H9 (cell line): ENCODE data around the gene KIRREL3. TPM values are rescaled to one million over a fixed set of nuclear protein-coding genes. Genes with fewer than 3 reads are reported as not detected.
A peak's percentile ranks its signal among the peaks of the same experiment; 100 is the strongest.

Experiments used
- DNase-seq: peaks from one replicate; pipeline ENCODE4 v3.0.0-alpha.2; 2017
- H2AFZ ChIP-seq: one replicate; pipeline ENCODE4 v1.6.1; 2013; ENCODE audit warnings: mild to moderate bottlenecking, low read length, control low read depth, moderate library complexity
- H2AK5ac ChIP-seq: 2 replicates; pipeline ENCODE4 v1.6.1; 2013; ENCODE audit warnings: low read length, control low read depth, mixed read lengths; ENCODE audit not compliant: insufficient read length
- H2BK120ac ChIP-seq: one replicate; pipeline ENCODE4 v1.6.1; 2013; ENCODE audit warnings: low read depth, mild to moderate bottlenecking, low read length, control low read depth, inconsistent platforms; ENCODE audit not compliant: poor library complexity, severe bottlenecking
- H2BK12ac ChIP-seq: 2 replicates; pipeline ENCODE4 v1.6.1; 2013; ENCODE audit warnings: low read length, control low read depth, mixed read lengths, low read depth; ENCODE audit not compliant: insufficient read length
- H2BK15ac ChIP-seq: 2 replicates; pipeline ENCODE4 v1.6.1; 2013; ENCODE audit warnings: low read depth, low read length, control low read depth
- H2BK20ac ChIP-seq: one replicate; pipeline ENCODE4 v1.6.1; 2013; ENCODE audit warnings: low read depth, mild to moderate bottlenecking, low read length, control low read depth, inconsistent platforms; ENCODE audit not compliant: poor library complexity, severe bottlenecking
- H2BK5ac ChIP-seq: 2 replicates; pipeline ENCODE4 v1.6.1; 2013; ENCODE audit warnings: low read length, control low read depth, mixed read lengths; ENCODE audit not compliant: insufficient read length
- H3K14ac ChIP-seq: 2 replicates; pipeline ENCODE4 v1.6.1; 2013; ENCODE audit warnings: low read length, control low read depth; ENCODE audit not compliant: insufficient read depth
- H3K18ac ChIP-seq: 2 replicates; pipeline ENCODE4 v1.6.1; 2013; ENCODE audit warnings: low read depth, mild to moderate bottlenecking, mixed read lengths, low read length, control low read depth; ENCODE audit not compliant: insufficient read length
- H3K23ac ChIP-seq: 2 replicates; pipeline ENCODE4 v1.6.1; 2013; ENCODE audit warnings: low read length, control low read depth, mixed read lengths, low read depth; ENCODE audit not compliant: insufficient read length
- H3K23me2 ChIP-seq: 2 replicates; pipeline ENCODE4 v1.6.1; 2013; ENCODE audit warnings: low read depth, mild to moderate bottlenecking, mixed read lengths, low read length, control low read depth; ENCODE audit not compliant: insufficient read length, poor library complexity, severe bottlenecking
- H3K27ac ChIP-seq: 2 replicates; pipeline ENCODE4 v1.5.1; 2013; ENCODE audit warnings: low read length, control low read depth, mixed read lengths, low read depth; ENCODE audit not compliant: insufficient read length
- H3K27me3 ChIP-seq: 2 replicates; pipeline ENCODE4 v1.6.1; 2013; ENCODE audit warnings: low read length, control low read depth, inconsistent platforms; ENCODE audit not compliant: insufficient read depth
- H3K4ac ChIP-seq: 2 replicates; pipeline ENCODE4 v1.6.1; 2013; ENCODE audit warnings: low read depth, mild to moderate bottlenecking, control low read depth, inconsistent platforms, low read length, moderate library complexity
- H3K4me1 ChIP-seq: 2 replicates; pipeline ENCODE4 v1.6.1; 2013; ENCODE audit warnings: low read length, control low read depth, inconsistent platforms; ENCODE audit not compliant: insufficient read depth
- H3K4me2 ChIP-seq: 2 replicates; pipeline ENCODE4 v1.6.1; 2013; ENCODE audit warnings: low read length, control low read depth, mixed read lengths; ENCODE audit not compliant: insufficient read length, insufficient read depth
- H3K56ac ChIP-seq: 2 replicates; pipeline ENCODE4 v1.6.1; 2013; ENCODE audit warnings: low read depth, mild to moderate bottlenecking, mixed read lengths, low read length, control low read depth; ENCODE audit not compliant: insufficient read length
- H3K79me1 ChIP-seq: 2 replicates; pipeline ENCODE4 v1.6.1; 2013; ENCODE audit warnings: low read depth, mild to moderate bottlenecking, moderate library complexity, low read length, control low read depth, inconsistent platforms; ENCODE audit not compliant: insufficient read depth, poor library complexity, severe bottlenecking
- H3K79me2 ChIP-seq: 2 replicates; pipeline ENCODE4 v1.6.1; 2013; ENCODE audit warnings: low read length, control low read depth, inconsistent platforms; ENCODE audit not compliant: insufficient read depth
- H3K9ac ChIP-seq: 2 replicates; pipeline ENCODE4 v1.6.1; 2013; ENCODE audit warnings: low read length, control low read depth, mixed read lengths; ENCODE audit not compliant: insufficient read length; ENCODE audit errors: extremely low read depth
- H3K9me3 ChIP-seq: one replicate; pipeline ENCODE4 v1.6.1; 2013; ENCODE audit warnings: low read depth, low read length, inconsistent platforms; ENCODE audit not compliant: control insufficient read depth
- H3T11ph ChIP-seq: one replicate; pipeline ENCODE4 v1.6.1; 2013; ENCODE audit warnings: mild to moderate bottlenecking, low read length, control low read depth, inconsistent platforms
- H4K20me1 ChIP-seq: one replicate; pipeline ENCODE4 v1.6.1; 2013; ENCODE audit not compliant: control insufficient read depth, insufficient read length, insufficient read depth
- H4K5ac ChIP-seq: 2 replicates; pipeline ENCODE4 v1.6.1; 2013; ENCODE audit warnings: low read depth, mild to moderate bottlenecking, mixed read lengths, low read length, control low read depth; ENCODE audit not compliant: insufficient read length
- H4K8ac ChIP-seq: replicated peaks from 2 replicates; pipeline ENCODE4 v1.6.1; 2013; ENCODE audit warnings: low read length, control low read depth, mixed read lengths, low read depth; ENCODE audit not compliant: insufficient read length
- H4K91ac ChIP-seq: 2 replicates; pipeline ENCODE4 v1.6.1; 2013; ENCODE audit warnings: low read depth, mild to moderate bottlenecking, moderate library complexity, mixed read lengths, low read length, control low read depth; ENCODE audit not compliant: insufficient read length
- H3K27ac Mint-ChIP-seq, 3 experiments: 2 replicates in 2 of 3; 3 replicates in 1 of 3; pipeline ENCODE4 v1.8.0; 2020 to 2021; ENCODE audit warnings: mixed read lengths in 3 of 3, mild to moderate bottlenecking in 1 of 3, moderate library complexity in 1 of 3
- H3K27me3 Mint-ChIP-seq: 2 replicates; pipeline ENCODE4 v1.8.0; 2021; ENCODE audit warnings: low read depth, mild to moderate bottlenecking, moderate library complexity, mixed read lengths
- H3K36me3 Mint-ChIP-seq, 3 experiments: 2 replicates in 2 of 3; 3 replicates in 1 of 3; pipeline ENCODE4 v1.8.0; 2020 to 2021; ENCODE audit warnings: low read depth in 3 of 3, mixed read lengths in 3 of 3; ENCODE audit not compliant: insufficient read depth in 1 of 3
- H3K4me1 Mint-ChIP-seq, 2 experiments: 2 replicates each; pipeline ENCODE4 v1.8.0; 2020; ENCODE audit warnings: mixed read lengths in 2 of 2
- H3K4me3 Mint-ChIP-seq, 2 experiments: 2 replicates in 1 of 2; 3 replicates in 1 of 2; pipeline ENCODE4 v1.8.0; 2020 to 2021; ENCODE audit warnings: mild to moderate bottlenecking in 2 of 2, mixed read lengths in 2 of 2, moderate library complexity in 1 of 2
- H3K9me3 Mint-ChIP-seq, 2 experiments: 2 replicates in 1 of 2; 3 replicates in 1 of 2; pipeline ENCODE4 v1.8.0; 2020; ENCODE audit warnings: mild to moderate bottlenecking in 2 of 2, mixed read lengths in 2 of 2, moderate library complexity in 1 of 2
- CTCF ChIP-seq: fragments of 200-600 bp; sonication (generic); conservative IDR thresholded peaks from 3 replicates; pipeline ENCODE4 v1.8.0; 2021; ENCODE audit warnings: antibody characterized with exemption, mild to moderate bottlenecking
- WGBS: extraction: QIAGEN DNeasy Blood & Tissue Kit; methylation state at CpG from one replicate; pipeline ENCODE4 v1.1.7; 2013; ENCODE audit warnings: missing lambda C conversion rate, low lambda C conversion rate, mixed read lengths; ENCODE audit not compliant: insufficient read length; ENCODE audit errors: extremely low coverage; 5-methylcytosine and 5-hydroxymethylcytosine counted together
- total RNA-seq: library from RNA; stranded (reverse); gene quantifications from 2 replicates; pipeline ENCODE4 v1.2.1, GENCODE V29; 2021

KIRREL3 gene
- total RNA-seq, 1 experiment from 2014 or later, result 0.17 TPM

GRCh38 chr11:126607374-126607773, 393.2 kb downstream of the KIRREL3 start:
- peak overlapping the region in 2 of 3 experiments; percentile 9 to 58; a peak in 3 of 7 replicates for H3K27ac Mint-ChIP-seq
- H3K79me1 ChIP-seq, result no peaks in the 10 kb centered on the region
- H3T11ph ChIP-seq, result no peak overlapping the region
- H3K9ac ChIP-seq, result no peak overlapping the region
- no peak overlapping the region for H2BK20ac ChIP-seq
- H3K23me2 ChIP-seq, result no peaks in the 10 kb centered on the region
- H3K18ac ChIP-seq, result no peak overlapping the region
- H3K36me3 Mint-ChIP-seq, result no peaks in the 10 kb centered on the region; a peak in 1 of 7 replicates
- H4K91ac ChIP-seq, result no peak overlapping the region
- peaks cover 31 to 48% of the 10 kb centered on the region in 2 experiments for H3K4me1 Mint-ChIP-seq
- peak overlapping the region in 1 of 2 experiments; percentile 66; a peak in 3 of 5 replicates for H3K4me3 Mint-ChIP-seq
- DNase-seq, result peak; percentile 87
- no peak overlapping the region for H4K5ac ChIP-seq
- no peak overlapping the region for H2BK15ac ChIP-seq
- H3K4ac ChIP-seq, result no peak overlapping the region
- no peak overlapping the region for H2BK5ac ChIP-seq
- H3K9me3 Mint-ChIP-seq, result no peaks in the 10 kb centered on the region
- no peak overlapping the region for H3K23ac ChIP-seq
- H3K4me1 ChIP-seq, result peaks cover 3% of the 10 kb centered on the region; the same call in 1 of the 2 replicates
- TF ChIP-seq CTCF, result peak; percentile 91
- peaks cover 43% of the 10 kb centered on the region for H3K27me3 Mint-ChIP-seq
- no CpG with 5 or more reads among the region's 8 CpGs for WGBS
- H3K27ac ChIP-seq, result no peak overlapping the region
- no peak overlapping the region for H2AK5ac ChIP-seq
- no peak overlapping the region for H4K8ac ChIP-seq
- H4K20me1 ChIP-seq, result no peaks in the 10 kb centered on the region
- H3K14ac ChIP-seq, result no peak overlapping the region
- no peak overlapping the region for H2BK120ac ChIP-seq
- no peaks in the 10 kb centered on the region for H3K27me3 ChIP-seq
- H2AFZ ChIP-seq, result no peak overlapping the region
- no peaks in the 10 kb centered on the region for H3K79me2 ChIP-seq
- H3K4me2 ChIP-seq, result peak overlapping the region; percentile 35
- H3K9me3 ChIP-seq, result no peaks in the 10 kb centered on the region
- no peak overlapping the region for H2BK12ac ChIP-seq
- no peak overlapping the region for H3K56ac ChIP-seq
